ENCODE measurements around the gene MLXIP. TPM values are rescaled to one million over a fixed set of nuclear protein-coding genes. Genes with fewer than 3 reads are reported as not detected.
"Not testable (repeated sequence)": the region's sequence is repeated elsewhere in the genome, so short reads cannot be mapped to it uniquely, and the experiment has no call there.

Gene MLXIP
- total RNA-seq, 1 experiment from 2014 or later, result 4.6 TPM

DNA sequence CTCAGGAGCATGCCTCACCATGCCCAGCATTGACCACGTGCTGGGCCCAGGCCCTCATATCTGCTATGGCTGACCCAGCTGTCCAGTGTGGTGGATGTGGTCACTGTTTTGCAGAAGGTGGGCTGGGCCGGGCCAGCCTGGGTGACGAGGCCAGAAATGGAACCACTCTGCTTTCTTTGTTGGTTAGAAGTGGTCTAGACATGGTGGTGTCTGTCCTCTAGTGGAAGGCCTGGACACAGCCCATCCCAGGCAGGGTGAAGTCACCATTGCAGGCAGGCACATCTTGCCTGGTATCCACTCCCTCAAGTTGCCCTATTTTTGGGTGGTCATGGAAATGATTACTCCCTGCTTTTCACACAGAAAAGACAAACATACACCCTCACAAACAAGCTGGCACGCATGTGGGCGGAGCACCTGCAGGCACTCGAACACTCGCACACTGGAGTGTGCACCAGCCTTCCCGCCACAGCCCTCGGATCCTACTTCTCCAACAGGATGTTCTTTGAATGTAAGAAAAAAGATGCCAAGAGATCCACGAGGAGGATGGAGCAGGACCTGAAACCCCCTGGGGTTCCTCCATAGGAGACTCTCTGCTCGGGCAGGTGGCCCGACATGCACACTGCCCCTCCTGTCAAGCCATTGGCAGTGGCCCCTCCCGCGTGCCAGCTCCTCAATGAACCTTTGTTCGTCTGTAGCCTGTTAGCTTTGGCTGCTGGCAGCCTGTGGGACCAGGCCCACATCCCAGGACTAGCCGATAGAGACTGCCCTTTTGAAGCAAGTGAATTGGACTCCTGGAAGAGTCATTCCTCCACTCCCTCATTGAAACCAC is 38.4 kb downstream of the MLXIP start:
- in situ Hi-C loops (cut with HindIII; ENCODE audit: low sequenced_read_pairs), result no loop called here
- DNase-seq (ENCODE audit: low spot score), result peak; percentile 44

- DNase-seq (ENCODE audit: low spot score), result no peak
- in situ Hi-C loops (cut with HindIII; ENCODE audit: low sequenced_read_pairs), result no loop called here
Observed at GRCh38 chr12:122117979-122118378, 39.4 kb downstream of the MLXIP start.

- in situ Hi-C loops (cut with HindIII; ENCODE audit: low sequenced_read_pairs); DNase-seq (ENCODE audit: low spot score): not testable (repeated sequence)
Observed at GRCh38 chr12:122121341-122121740, 42.8 kb downstream of the MLXIP start.

GRCh38 chr12:122121745-122122144 is 43.2 kb downstream of the MLXIP start:
- in situ Hi-C loops (cut with HindIII; ENCODE audit: low sequenced_read_pairs), result no loop called here
- no peak for DNase-seq (ENCODE audit: low spot score)

- in situ Hi-C loops (cut with HindIII; ENCODE audit: low sequenced_read_pairs), result no loop called here
- DNase-seq (ENCODE audit: low spot score), result peak; percentile 79
Observed at GRCh38 chr12:122123051-122123760, 44.6 kb downstream of the MLXIP start.

GRCh38 chr12:122123761-122124145 is 45.2 kb downstream of the MLXIP start:
- in situ Hi-C loops (cut with HindIII; ENCODE audit: low sequenced_read_pairs), result no loop called here
- no peak for DNase-seq (ENCODE audit: low spot score)

DNA sequence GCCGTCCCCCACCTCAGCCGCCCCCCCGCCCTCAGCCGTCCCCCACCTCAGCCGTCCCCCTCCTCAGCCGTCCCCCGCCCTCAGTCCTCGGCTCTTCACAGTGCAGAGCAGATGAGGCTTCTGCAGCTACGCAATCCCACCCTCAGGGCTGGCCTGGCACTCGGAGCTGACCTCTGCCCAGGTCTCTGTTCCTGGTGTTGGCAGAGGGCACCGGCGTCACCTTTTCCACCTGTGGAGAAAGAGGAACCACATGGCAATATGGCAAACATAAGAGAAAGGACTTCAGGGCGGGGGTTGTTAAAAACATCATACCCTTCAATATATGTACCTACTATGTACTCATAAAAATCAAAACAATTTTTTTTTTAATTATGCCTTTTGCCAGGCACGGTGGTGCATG is 45.8 kb downstream of the MLXIP start:
- in situ Hi-C loops (cut with HindIII; ENCODE audit: low sequenced_read_pairs), result no loop called here
- DNase-seq (ENCODE audit: low spot score), result no peak

- in situ Hi-C loops (cut with HindIII; ENCODE audit: low sequenced_read_pairs), result no loop called here
- no peak for DNase-seq (ENCODE audit: low spot score)
Observed at GRCh38 chr12:122125452-122126341, 47.1 kb downstream of the MLXIP start.

DNA sequence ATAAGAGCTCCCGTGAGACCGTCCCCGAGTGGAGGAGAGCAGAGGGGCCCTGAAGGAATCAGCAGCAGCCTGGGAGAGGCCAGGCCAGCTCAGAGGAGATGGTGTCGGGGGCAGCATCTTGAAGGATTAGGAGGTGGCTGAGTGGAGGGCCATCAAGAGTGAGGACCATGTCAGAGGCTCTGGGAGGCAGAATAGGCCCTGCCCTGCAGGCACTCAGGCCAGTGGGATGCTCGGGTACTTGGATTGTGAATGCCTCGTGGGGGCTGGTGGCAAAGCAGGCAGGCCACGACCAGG is 47.7 kb downstream of the MLXIP start:
- DNase-seq (ENCODE audit: low spot score), result no peak
- in situ Hi-C loops (cut with HindIII; ENCODE audit: low sequenced_read_pairs), result no loop called here

GRCh38 chr12:122126713-122127597 is 48.4 kb downstream of the MLXIP start:
- DNase-seq (ENCODE audit: low spot score), result peak; percentile 55
- in situ Hi-C loops (cut with HindIII; ENCODE audit: low sequenced_read_pairs), result no loop called here

DNA sequence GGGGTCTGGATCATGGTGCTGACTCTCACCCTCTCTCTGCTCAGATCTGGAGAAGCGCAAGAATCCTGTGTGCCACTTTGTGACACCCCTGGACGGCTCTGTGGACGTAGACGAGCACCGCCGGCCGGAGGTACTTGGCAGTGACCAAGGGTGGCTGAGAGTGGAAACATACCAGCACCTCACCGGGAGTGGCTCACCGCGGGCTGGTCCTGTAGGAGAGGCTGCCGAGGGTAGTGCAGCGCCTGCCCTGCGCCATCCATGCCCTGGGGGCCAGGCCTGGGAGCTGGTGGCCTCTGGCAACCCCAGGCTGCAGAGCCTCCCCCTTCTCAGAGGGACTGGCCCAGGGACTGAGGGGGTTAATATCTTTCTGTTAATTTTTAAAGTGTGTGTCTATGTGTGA is 49.3 kb downstream of the MLXIP start:
- DNase-seq (ENCODE audit: low spot score), result no peak
- in situ Hi-C loops (cut with HindIII; ENCODE audit: low sequenced_read_pairs), result no loop called here

DNA sequence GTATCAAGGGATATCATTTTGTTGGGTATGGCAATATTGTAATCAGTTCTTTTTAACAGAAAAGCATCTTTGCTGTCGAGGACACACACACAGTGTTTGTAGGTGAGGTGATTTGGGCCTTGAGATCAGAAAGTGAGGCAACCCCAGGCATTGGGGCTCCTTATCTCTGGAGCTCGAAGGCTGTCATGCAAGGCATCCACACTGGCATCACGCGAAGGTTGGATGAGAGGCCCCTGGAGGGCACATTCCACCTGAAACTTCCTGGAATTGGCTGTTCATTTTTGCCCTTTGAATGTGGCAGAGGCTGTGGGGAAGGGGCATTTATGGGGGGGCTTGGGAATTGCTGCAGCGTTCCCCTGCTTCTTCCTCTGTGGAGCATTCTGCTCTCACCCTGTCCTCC is 49.9 kb downstream of the MLXIP start:
- in situ Hi-C loops (cut with HindIII; ENCODE audit: low sequenced_read_pairs), result no loop called here

DNA sequence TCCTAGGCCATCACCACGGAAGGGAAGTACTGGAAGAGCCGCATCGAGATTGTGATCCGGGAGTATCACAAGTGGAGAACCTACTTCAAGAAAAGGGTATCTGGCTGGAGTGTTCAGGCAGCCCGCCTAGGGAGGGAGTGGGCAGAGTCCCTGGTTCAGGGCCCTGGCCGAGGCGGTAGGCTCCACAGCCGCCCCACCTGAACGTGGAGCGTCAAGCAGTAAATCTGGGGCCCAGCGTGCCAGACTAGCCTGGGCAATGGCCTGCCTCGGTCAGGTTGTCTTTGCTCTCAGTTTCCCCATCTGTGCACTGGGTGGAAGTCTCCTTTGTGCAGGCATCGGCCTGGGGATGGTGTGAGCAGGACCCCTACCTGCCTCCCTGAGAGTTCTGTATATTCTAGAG is 50.6 kb downstream of the MLXIP start:
- in situ Hi-C loops (cut with HindIII; ENCODE audit: low sequenced_read_pairs), result no loop called here
- DNase-seq (ENCODE audit: low spot score), result no peak

More for the DNA sequence above, 49.9 kb downstream of the MLXIP start:
- no peak for DNase-seq (ENCODE audit: low spot score)

DNA sequence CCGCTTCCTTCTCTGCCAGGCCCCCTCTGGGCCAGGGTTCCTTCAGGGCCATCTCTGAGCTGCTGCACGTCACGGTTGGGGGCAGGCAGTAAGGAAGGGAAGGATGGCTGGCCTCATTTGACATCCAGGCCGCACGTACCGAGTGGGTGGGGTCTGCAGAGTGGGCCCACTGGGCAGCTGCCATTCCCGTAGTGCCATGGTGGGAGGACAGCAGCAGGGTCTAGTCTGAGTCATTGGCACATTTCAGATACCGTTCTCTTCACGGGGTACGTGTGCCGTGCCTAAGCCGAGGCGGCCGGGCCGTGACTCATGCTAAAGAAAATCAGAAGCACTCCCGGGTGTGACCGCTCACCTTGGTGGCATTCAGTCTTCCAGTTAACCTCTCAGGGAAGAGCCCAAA is 51.6 kb downstream of the MLXIP start:
- DNase-seq (ENCODE audit: low spot score), result no peak
- in situ Hi-C loops (cut with HindIII; ENCODE audit: low sequenced_read_pairs), result no loop called here

- in situ Hi-C loops (cut with HindIII; ENCODE audit: low sequenced_read_pairs), result no loop called here
- no peak for DNase-seq (ENCODE audit: low spot score)
Observed at GRCh38 chr12:122133192-122133950, 54.8 kb downstream of the MLXIP start.

DNA sequence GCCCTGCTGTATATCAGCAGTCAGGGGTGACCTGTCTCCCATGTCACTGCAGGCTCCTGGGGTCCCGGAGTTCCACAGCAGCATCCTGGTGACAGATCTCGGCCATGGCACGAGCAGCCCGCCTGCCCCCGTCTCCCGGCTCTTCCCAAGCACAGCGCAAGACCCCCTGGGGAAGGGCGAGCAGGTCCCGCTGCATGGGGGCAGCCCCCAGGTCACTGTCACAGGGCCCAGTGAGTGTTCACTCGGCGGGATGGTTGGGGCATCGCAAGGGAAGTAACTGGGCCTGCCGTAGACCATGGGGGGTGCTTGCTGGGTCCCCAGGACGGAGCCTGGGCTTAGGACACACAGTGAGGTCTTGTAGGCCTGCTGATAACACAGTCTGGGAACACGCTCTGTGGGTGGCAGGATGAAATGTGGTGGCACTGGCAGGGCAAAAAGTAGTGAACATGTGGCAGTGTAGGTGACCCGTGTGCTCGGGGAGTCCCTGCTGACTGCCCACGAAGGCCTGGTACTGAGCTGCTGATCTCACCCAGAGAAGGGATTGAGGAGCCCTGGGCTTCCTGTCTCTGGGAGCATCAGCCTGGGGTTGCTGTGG is 57.0 kb downstream of the MLXIP start:
- no peak for DNase-seq (ENCODE audit: low spot score)
- in situ Hi-C loops (cut with HindIII; ENCODE audit: low sequenced_read_pairs), result no loop called here

DNA sequence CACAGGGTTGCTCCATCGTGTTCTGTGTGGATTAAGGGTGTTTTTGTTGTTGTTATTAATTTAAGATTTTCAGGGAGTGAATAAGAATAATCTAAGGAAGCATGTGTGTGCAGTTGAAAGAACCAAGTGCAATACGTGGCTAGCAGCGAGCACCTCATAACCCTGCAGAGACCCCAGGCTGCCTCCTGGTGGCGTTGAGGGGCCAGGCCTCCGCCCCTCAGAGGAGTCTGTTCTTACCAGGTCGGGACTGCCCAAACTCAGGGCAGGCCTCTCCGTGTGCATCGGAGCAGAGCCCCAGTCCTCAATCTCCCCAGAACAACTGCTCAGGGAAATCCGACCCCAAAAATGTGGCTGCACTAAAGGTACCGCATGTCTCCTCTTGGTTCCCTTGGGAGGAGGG is 58.7 kb downstream of the MLXIP start:
- DNase-seq (ENCODE audit: low spot score), result no peak
- in situ Hi-C loops (cut with HindIII; ENCODE audit: low sequenced_read_pairs), result no loop called here

DNA sequence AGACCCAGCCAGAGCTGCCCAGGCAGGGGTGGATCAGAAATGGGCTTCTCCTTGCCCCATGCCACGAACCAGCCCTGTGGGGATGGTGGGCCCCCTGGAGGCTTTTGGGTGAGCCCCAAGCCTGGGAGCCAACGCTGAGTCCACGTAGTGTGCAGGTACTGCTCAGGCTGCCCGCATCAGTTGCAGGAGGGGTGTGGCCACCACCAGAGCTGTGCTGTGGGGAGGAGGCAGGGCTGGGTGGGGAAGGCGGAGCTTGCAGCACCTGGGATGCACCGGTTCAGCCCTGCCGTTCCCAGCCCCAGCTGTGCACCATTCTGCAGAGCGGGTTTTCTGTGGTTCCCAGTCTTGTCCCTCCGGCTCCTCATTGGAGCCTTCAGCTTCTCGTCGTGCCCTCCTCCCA is 59.1 kb downstream of the MLXIP start:
- peak; percentile 27 for DNase-seq (ENCODE audit: low spot score)
- in situ Hi-C loops (cut with HindIII; ENCODE audit: low sequenced_read_pairs), result no loop called here

Data from G401 (cell line).